ENCODE results near the gene ZNF682. TPM values are rescaled to one million over a fixed set of nuclear protein-coding genes. Genes with fewer than 3 reads are reported as not detected.
A peak's percentile ranks its signal among the peaks of the same experiment; 100 is the strongest.
"Not testable (repeated sequence)": the region's sequence is repeated elsewhere in the genome, so short reads cannot be mapped to it uniquely, and the experiment has no call there.

The ZNF682 gene
- total RNA-seq: 1 to 10 TPM; 8.1 to 8.9 TPM

- no peaks in the 10 kb centered on the region for H3K9me3 Mint-ChIP-seq
- H3K4me3 Mint-ChIP-seq: peak within 1 kb of the TSS; percentile 94
- intact Hi-C loops (cut with micrococcal nuclease): loop anchor here (1.0 to 10.0 kb wide), 10 partner anchors 13 to 883 kb away; partner anchors contain the start of genes ATP13A1, ZNF101, ZNF486 and ZNF737
- peak; percentile 98 for DNase-seq
- H3K36me3 Mint-ChIP-seq (ENCODE audit: low read depth): peaks cover 6% of the 10 kb centered on the region
- no peaks in the 10 kb centered on the region for H3K27me3 Mint-ChIP-seq (ENCODE audit: low read depth)
- CTCF ChIA-PET: interaction anchor here (0.5 to 1.6 kb wide), 3 partner anchors 13 to 1352 kb away, joined by 3 to 6 read pairs (median 3); no protein-coding TSS in a partner anchor
- peaks cover 15% of the 10 kb centered on the region for H3K4me1 Mint-ChIP-seq (ENCODE audit: low read depth)
- H3K27ac Mint-ChIP-seq: peak within 1 kb of the TSS; percentile 90
These were observed at the start of gene ZNF682 for GRCh38 chr19:20039203-20039723. ZNF682 (minus strand) TSS chr19:20039505; CDS start chr19:20039345, 160 bp downstream.

- CTCF ChIA-PET; H3K4me1 Mint-ChIP-seq (ENCODE audit: low read depth); H3K27me3 Mint-ChIP-seq (ENCODE audit: low read depth); DNase-seq; H3K4me3 Mint-ChIP-seq; intact Hi-C loops (cut with micrococcal nuclease); H3K27ac Mint-ChIP-seq; H3K9me3 Mint-ChIP-seq: not testable (repeated sequence)
- peaks cover 57% of the 10 kb centered on the region for H3K36me3 Mint-ChIP-seq (ENCODE audit: low read depth)
These were observed 43.6 kb upstream of the ZNF682 start for GRCh38 chr19:20082876-20083275.

- H3K4me1 Mint-ChIP-seq (ENCODE audit: low read depth); CTCF ChIA-PET; DNase-seq; H3K9me3 Mint-ChIP-seq; H3K27ac Mint-ChIP-seq; H3K4me3 Mint-ChIP-seq; H3K27me3 Mint-ChIP-seq (ENCODE audit: low read depth); intact Hi-C loops (cut with micrococcal nuclease): not testable (repeated sequence)
- peaks cover 53% of the 10 kb centered on the region for H3K36me3 Mint-ChIP-seq (ENCODE audit: low read depth)
These were observed 43.0 kb upstream of the ZNF682 start for GRCh38 chr19:20082232-20082833.

- CTCF ChIA-PET: no interaction called here
- H3K4me3 Mint-ChIP-seq: no peak overlapping the region
- peaks cover 49% of the 10 kb centered on the region for H3K36me3 Mint-ChIP-seq (ENCODE audit: low read depth)
- no peak overlapping the region for H3K27ac Mint-ChIP-seq
- peaks cover 9% of the 10 kb centered on the region for H3K4me1 Mint-ChIP-seq (ENCODE audit: low read depth)
- no peaks in the 10 kb centered on the region for H3K27me3 Mint-ChIP-seq (ENCODE audit: low read depth)
- no peak for DNase-seq
- peaks cover 2% of the 10 kb centered on the region for H3K9me3 Mint-ChIP-seq
- intact Hi-C loops (cut with micrococcal nuclease): no loop called here
These were observed 41.4 kb upstream of the ZNF682 start for GRCh38 chr19:20080656-20081055.

GRCh38 chr19:20079476-20079875 is 40.2 kb upstream of the ZNF682 start:
- DNase-seq: no peak
- H3K4me1 Mint-ChIP-seq (ENCODE audit: low read depth): peaks cover 9% of the 10 kb centered on the region
- H3K27ac Mint-ChIP-seq: no peak overlapping the region
- H3K27me3 Mint-ChIP-seq (ENCODE audit: low read depth): no peaks in the 10 kb centered on the region
- H3K9me3 Mint-ChIP-seq: peaks cover under 1% of the 10 kb centered on the region
- intact Hi-C loops (cut with micrococcal nuclease): loop anchor here (5.0 kb wide), 3 partner anchors 158 to 1688 kb away; partner anchors contain the start of genes ZNF100 and ZNF85
- peaks cover 46% of the 10 kb centered on the region for H3K36me3 Mint-ChIP-seq (ENCODE audit: low read depth)
- CTCF ChIA-PET: interaction anchor here (0.7 to 0.8 kb wide), 2 partner anchors 159 to 441 kb away, joined by 3 to 4 read pairs; no protein-coding TSS in a partner anchor
- peak overlapping the region; percentile 53 for H3K4me3 Mint-ChIP-seq

GRCh38 chr19:20078581-20079031 is 39.3 kb upstream of the ZNF682 start:
- Mint-ChIP-seq H3K27me3 (ENCODE audit: low read depth) (no peaks in the 10 kb centered on the region), H3K9me3 (no peaks in the 10 kb centered on the region), H3K4me1 (ENCODE audit: low read depth) (peaks cover 9% of the 10 kb centered on the region), H3K27ac (no peak overlapping the region), H3K36me3 (ENCODE audit: low read depth) (peaks cover 41% of the 10 kb centered on the region), H3K4me3 (peak overlapping the region; percentile 97)
- intact Hi-C loops (cut with micrococcal nuclease): loop anchor here (1.0 to 5.0 kb wide), 4 partner anchors 159 to 1689 kb away; partner anchors contain the start of genes ZNF100, ZNF506 and ZNF85
- DNase-seq: peak; percentile 52
- CTCF ChIA-PET: interaction anchor here (0.6 to 0.8 kb wide), 3 partner anchors 24 to 1776 kb away, joined by 3 to 5 read pairs (median 3); no protein-coding TSS in a partner anchor

GRCh38 chr19:20077791-20078463 is 38.6 kb upstream of the ZNF682 start, which contains the start of gene ZNF90:
ZNF90 (plus strand) TSS chr19:20078000; CDS start chr19:20078133, 133 bp downstream.
- CTCF ChIA-PET: interaction anchor here (0.8 kb wide), 3 partner anchors 25 to 160 kb away, joined by 3 read pairs; no protein-coding TSS in a partner anchor
- H3K4me1 Mint-ChIP-seq (ENCODE audit: low read depth): peaks cover 9% of the 10 kb centered on the region
- no peaks in the 10 kb centered on the region for H3K27me3 Mint-ChIP-seq (ENCODE audit: low read depth)
- peak within 1 kb of the TSS; percentile 63 for H3K27ac Mint-ChIP-seq
- H3K36me3 Mint-ChIP-seq (ENCODE audit: low read depth): peaks cover 35% of the 10 kb centered on the region
- peak; percentile 98 for DNase-seq
- H3K4me3 Mint-ChIP-seq: peak within 1 kb of the TSS; percentile 97
- intact Hi-C loops (cut with micrococcal nuclease): loop anchor here (1.0 to 5.0 kb wide), 7 partner anchors 26 to 1689 kb away; partner anchors contain the start of genes ZNF100, ZNF486, ZNF506 and ZNF682
- H3K9me3 Mint-ChIP-seq: no peaks in the 10 kb centered on the region

GRCh38 chr19:20072936-20073335 is 33.6 kb upstream of the ZNF682 start:
- CTCF ChIA-PET: no interaction called here

GRCh38 chr19:20070691-20071090 is 31.4 kb upstream of the ZNF682 start:
- Mint-ChIP-seq H3K9me3 (peaks cover 4% of the 10 kb centered on the region), H3K4me1 (ENCODE audit: low read depth) (no peaks in the 10 kb centered on the region), H3K27me3 (ENCODE audit: low read depth) (peaks cover 5% of the 10 kb centered on the region), H3K36me3 (ENCODE audit: low read depth) (no peaks in the 10 kb centered on the region), H3K27ac (no peak overlapping the region), H3K4me3 (no peak overlapping the region)
- CTCF ChIA-PET: no interaction called here
- intact Hi-C loops (cut with micrococcal nuclease): no loop called here
- no peak for DNase-seq

More at GRCh38 chr19:20072936-20073335, 33.6 kb upstream of the ZNF682 start:
- Mint-ChIP-seq H3K4me1 (ENCODE audit: low read depth) (peaks cover 2% of the 10 kb centered on the region), H3K27me3 (ENCODE audit: low read depth) (peaks cover under 1% of the 10 kb centered on the region), H3K27ac (no peak overlapping the region), H3K9me3 (peaks cover 1% of the 10 kb centered on the region), H3K4me3 (no peak overlapping the region), H3K36me3 (ENCODE audit: low read depth) (peaks cover 2% of the 10 kb centered on the region)
- intact Hi-C loops (cut with micrococcal nuclease): no loop called here
- DNase-seq: no peak

- not testable (repeated sequence) for H3K9me3 Mint-ChIP-seq, H3K4me3 Mint-ChIP-seq
These were observed 29.3 kb upstream of the ZNF682 start for GRCh38 chr19:20068559-20068958.

GRCh38 chr19:20067943-20068342 is 28.6 kb upstream of the ZNF682 start:
- peaks cover 4% of the 10 kb centered on the region for H3K9me3 Mint-ChIP-seq
- peaks cover 5% of the 10 kb centered on the region for H3K27me3 Mint-ChIP-seq (ENCODE audit: low read depth)
- CTCF ChIA-PET: interaction anchor here (0.6 to 1.7 kb wide), 3 partner anchors 16 to 865 kb away, joined by 3 to 5 read pairs (median 3); no protein-coding TSS in a partner anchor
- H3K4me1 Mint-ChIP-seq (ENCODE audit: low read depth): no peaks in the 10 kb centered on the region
- no peak for DNase-seq
- H3K27ac Mint-ChIP-seq: no peak overlapping the region
- H3K36me3 Mint-ChIP-seq (ENCODE audit: low read depth): no peaks in the 10 kb centered on the region
- intact Hi-C loops (cut with micrococcal nuclease): no loop called here
- H3K4me3 Mint-ChIP-seq: no peak overlapping the region

More at GRCh38 chr19:20068559-20068958, 29.3 kb upstream of the ZNF682 start:
- H3K4me1 Mint-ChIP-seq (ENCODE audit: low read depth); intact Hi-C loops (cut with micrococcal nuclease); H3K27ac Mint-ChIP-seq; H3K27me3 Mint-ChIP-seq (ENCODE audit: low read depth); H3K36me3 Mint-ChIP-seq (ENCODE audit: low read depth); DNase-seq: not testable (repeated sequence)
- CTCF ChIA-PET: interaction anchor here (1.1 kb wide), 1 partner anchor 16 kb away, joined by 3 read pairs; no protein-coding TSS in a partner anchor

GRCh38 chr19:20066861-20067260 is 27.6 kb upstream of the ZNF682 start:
- H3K4me1 Mint-ChIP-seq (ENCODE audit: low read depth): no peaks in the 10 kb centered on the region
- H3K36me3 Mint-ChIP-seq (ENCODE audit: low read depth): no peaks in the 10 kb centered on the region
- CTCF ChIA-PET: interaction anchor here (1.7 kb wide), 1 partner anchor 14 kb away, joined by 5 read pairs; no protein-coding TSS in a partner anchor
- H3K27me3 Mint-ChIP-seq (ENCODE audit: low read depth): peaks cover 5% of the 10 kb centered on the region
- no peak overlapping the region for H3K27ac Mint-ChIP-seq
- H3K9me3 Mint-ChIP-seq: peaks cover 4% of the 10 kb centered on the region
- no peak for DNase-seq
- H3K4me3 Mint-ChIP-seq: no peak overlapping the region
- intact Hi-C loops (cut with micrococcal nuclease): no loop called here

All from activated naive CD4-positive, alpha-beta T cell treated with anti-CD3 and anti-CD28 coated beads for 36 hours (primary cell).